K562 (cell line): ENCODE data around the gene DNAH1. TPM values are rescaled to one million over a fixed set of nuclear protein-coding genes. Genes with fewer than 3 reads are reported as not detected.

Source experiments
- ATAC-seq: fragments of 200-7000 bp; cut with Tn5 transposase; 3 replicates; pipeline ENCODE4 v1.9.1; 2020; ENCODE audit warnings: moderate library complexity
- BruUV-seq: library from RNA; stranded (reverse); fragments of 400-500 nt; replicated peaks from 2 replicates; lab custom pipeline; 2021; lab: Mats Ljungman, UMichigan
- CTCF ChIA-PET: fragments of 300-600 bp; formaldehyde crosslinking; extraction: SDS; loops from one replicate; lab custom pipeline; 2021; ENCODE audit warnings: low intra/inter-chr PET ratio; lab: Yijun Ruan, JAX
- POLR2A ChIA-PET: fragments of 300-600, 350-650 bp; sonication (Branson Sonifier 250); formaldehyde crosslinking; extraction: SDS; loops from one replicate; lab custom pipeline; 2021; ENCODE audit warnings: antibody characterized with exemption, inconsistent platforms; lab: Yijun Ruan, JAX
- DNase-seq, 4 experiments: peaks; one replicate each; pipeline versions ENCODE4 v3.0.0 to v3.0.0-alpha.2; 2011 to 2018; ENCODE audit warnings: low spot score in 3 of 4, mixed read lengths in 3 of 4; ENCODE audit errors: extremely low read depth in 1 of 4
- FAIRE-seq: peaks from 2 replicates; lab custom pipeline; 2011; peaks lifted over from hg19 to GRCh38; lab: Jason Lieb, UNC
- H2AFZ ChIP-seq: 2 replicates; pipeline ENCODE4 v1.6.0; 2011; ENCODE audit warnings: low read depth, low read length, control low read depth, inconsistent platforms
- H3K27ac ChIP-seq: fragments of 200-600 bp; 3 replicates; pipeline ENCODE4 v1.8.0; 2011; ENCODE audit warnings: low read depth, mild to moderate bottlenecking, control low read depth, inconsistent platforms, low read length, moderate library complexity, mixed read lengths; ENCODE audit errors: extremely low read depth
- H3K27me3 ChIP-seq, 2 experiments: fragments of 300-600 bp in 1 of 2; 2 replicates in 1 of 2; 3 replicates in 1 of 2; pipeline versions ENCODE4 v1.6.0 to v1.8.0; 2011; ENCODE audit warnings: inconsistent platforms in 2 of 2, low read length in 2 of 2, mild to moderate bottlenecking in 1 of 2, mixed read lengths in 1 of 2, moderate library complexity in 1 of 2; ENCODE audit not compliant: control insufficient read depth in 2 of 2, insufficient read depth in 2 of 2
- H3K36me3 ChIP-seq: fragments of 300-600 bp; 3 replicates; pipeline ENCODE4 v1.8.0; 2011; ENCODE audit warnings: mild to moderate bottlenecking, low read length, inconsistent platforms; ENCODE audit not compliant: control insufficient read depth, insufficient read depth
- H3K4me1 ChIP-seq, 2 experiments: fragments of 200-600 bp in 1 of 2; replicated peaks in 1 of 2; 2 replicates in 1 of 2; 3 replicates in 1 of 2; pipeline versions ENCODE4 v1.5.1 to v1.8.0; 2011; ENCODE audit warnings: inconsistent platforms in 2 of 2, low read length in 2 of 2, mild to moderate bottlenecking in 1 of 2, mixed read lengths in 1 of 2, moderate library complexity in 1 of 2; ENCODE audit not compliant: control insufficient read depth in 2 of 2, insufficient read depth in 2 of 2
- H3K4me2 ChIP-seq: 2 replicates; pipeline ENCODE4 v1.6.1; 2011; ENCODE audit warnings: low read length, control low read depth, inconsistent platforms, mixed read lengths; ENCODE audit not compliant: insufficient read depth
- H3K4me3 ChIP-seq: fragments of 200-600 bp; sonication (generic), shearing (Covaris generic); 2 replicates; pipeline ENCODE4 v1.5.1; 2016; ENCODE audit warnings: control low read depth, inconsistent platforms
- H3K79me2 ChIP-seq: fragments of 200-600 bp; 3 replicates; pipeline ENCODE4 v1.8.0; 2011; ENCODE audit warnings: low read length, inconsistent platforms; ENCODE audit not compliant: control insufficient read depth, insufficient read depth
- H3K9ac ChIP-seq, 2 experiments: 2 replicates each; pipeline versions ENCODE4 v1.6.0 to v1.6.1; 2011; ENCODE audit warnings: low read depth in 2 of 2, low read length in 2 of 2, control low read depth in 1 of 2, inconsistent platforms in 1 of 2, mild to moderate bottlenecking in 1 of 2, mixed read lengths in 1 of 2; ENCODE audit not compliant: insufficient read depth in 1 of 2
- H3K9me1 ChIP-seq: one replicate; pipeline ENCODE4 v1.6.0; 2011; ENCODE audit warnings: inconsistent platforms, mild to moderate bottlenecking, low read length, moderate library complexity; ENCODE audit not compliant: control insufficient read depth, insufficient read depth
- H3K9me3 ChIP-seq: replicated peaks from 2 replicates; pipeline ENCODE4 v1.5.1; 2011; ENCODE audit warnings: low read depth, low read length, inconsistent platforms; ENCODE audit not compliant: control insufficient read depth, insufficient read depth
- H4K20me1 ChIP-seq: replicated peaks from 2 replicates; pipeline ENCODE4 v1.6.1; 2011; ENCODE audit warnings: low read length, inconsistent platforms, mixed read lengths; ENCODE audit not compliant: control insufficient read depth, insufficient read depth
- CBFA2T3 ChIP-seq: fragments of 450-650 bp; IDR thresholded peaks from 2 replicates; pipeline ENCODE4 v1.6.1; 2017
- EP400 ChIP-seq: fragments of 450-650 bp; IDR thresholded peaks from 2 replicates; pipeline ENCODE4 v1.6.1; 2017; ENCODE audit warnings: antibody characterized with exemption, mild to moderate bottlenecking, moderate library complexity
- IRF2 ChIP-seq: sonication (generic); formaldehyde crosslinking; IDR thresholded peaks from 2 replicates; pipeline ENCODE4 v1.8.1; 2022; ENCODE audit warnings: mild to moderate bottlenecking, missing genetic modification reagents
- MECOM ChIP-seq: fragments of 250-450 bp; sonication (Bioruptor Pico); IDR thresholded peaks from 2 replicates; pipeline ENCODE4 v1.8.0; 2022; ENCODE audit warnings: inconsistent platforms
- NFIX ChIP-seq: fragments of 250-450 bp; sonication (Bioruptor Pico); IDR thresholded peaks from 2 replicates; pipeline ENCODE4 v1.4.0; 2020; ENCODE audit warnings: low read depth, mild to moderate bottlenecking, moderate library complexity
- NR2C2 ChIP-seq, 2 experiments: fragments of 200-800 bp in 1 of 2; sonication (Bioruptor generic) in 1 of 2; sonication (generic) in 1 of 2; formaldehyde crosslinking in 1 of 2; IDR thresholded peaks; 2 replicates each; pipeline versions ENCODE4 v1.6.1 to v1.8.0; 2016 to 2022; ENCODE audit warnings: mild to moderate bottlenecking in 1 of 2, missing compliant biosample characterization in 1 of 2, missing genetic modification characterization in 1 of 2, missing genetic modification reagents in 1 of 2
- NR2F6 ChIP-seq: fragments of 450-650 bp; formaldehyde crosslinking; IDR thresholded peaks from 2 replicates; pipeline ENCODE4 v1.4.0; 2020; ENCODE audit warnings: mild to moderate bottlenecking
- NUFIP1 ChIP-seq: fragments of 450-650 bp; IDR thresholded peaks from 2 replicates; pipeline ENCODE4 v1.6.1; 2018; ENCODE audit not compliant: partially characterized antibody
- PTTG1 ChIP-seq: fragments of 450-650 bp; IDR thresholded peaks from 2 replicates; pipeline ENCODE4 v1.6.1; 2016; ENCODE audit warnings: low read depth, mild to moderate bottlenecking, missing genetic modification characterization, missing compliant biosample characterization
- RFX5 ChIP-seq: IDR thresholded peaks from 2 replicates; pipeline ENCODE4 v1.6.1; 2011; ENCODE audit warnings: low read depth, mild to moderate bottlenecking, improper control_type of control experiment, low read length
- ZBTB8A ChIP-seq: fragments of 450-650 bp; IDR thresholded peaks from 2 replicates; pipeline ENCODE4 v1.6.1; 2018; ENCODE audit warnings: mild to moderate bottlenecking, moderate library complexity; ENCODE audit not compliant: partially characterized antibody
- ZNF212 ChIP-seq: fragments of 450-650 bp; formaldehyde crosslinking; IDR thresholded peaks from 2 replicates; pipeline ENCODE4 v1.4.0; 2020; ENCODE audit warnings: mild to moderate bottlenecking
- ZNF436 ChIP-seq: fragments of 250-450, 450-650 bp; sonication (Bioruptor Pico); formaldehyde crosslinking; IDR thresholded peaks from 2 replicates; pipeline ENCODE4 v1.7.0; 2020; ENCODE audit warnings: mild to moderate bottlenecking
- ZNF518B ChIP-seq: fragments of 250-450 bp; sonication (Bioruptor Pico); IDR thresholded peaks from 2 replicates; pipeline ENCODE4 v1.5.0; 2021; ENCODE audit warnings: mild to moderate bottlenecking, moderate library complexity
- WGBS: fragments of 100-300 bp; shearing (Covaris generic); methylation state at CpG from one replicate; pipeline ENCODE4 v1.1.6; 2016; ENCODE audit warnings: low coverage, mixed read lengths; ENCODE audit not compliant: insufficient coverage; ENCODE audit errors: missing lambda C conversion rate; 5-methylcytosine and 5-hydroxymethylcytosine counted together
- in situ Hi-C: fragments of 300-500 bp; cut with MboI; formaldehyde crosslinking; loops from 4 replicates; pipeline ENCODE4 v1.15.0; 2018; ENCODE audit warnings: inconsistent platforms, mixed read lengths
- intact Hi-C: fragments of 100-400 bp; cut with micrococcal nuclease; formaldehyde crosslinking; loops from 2 replicates; pipeline ENCODE4 v1.14.2; 2022
- polyA plus RNA-seq, 8 experiments: library from polyadenylated mRNA; depleted of rRNA in 4 of 8; stranded (reverse) in 5 of 8; unstranded in 3 of 8; fragments of >200 nt; fragmentation: Nextera tagmentation in 2 of 8; fragmentation: Illumina TruSeq in 1 of 8; extraction: Ambion mirVana in 2 of 8; extraction: Trizol in 1 of 8; gene quantifications; 2 replicates each; pipeline versions ENCODE4 v1.2.1 to v1.2.3, GENCODE V29; 2011 to 2014; ENCODE audit warnings: inconsistent platforms in 1 of 8, missing spikeins in 1 of 8
- total RNA-seq, 7 experiments: library from RNA; depleted of rRNA in 6 of 7; stranded (reverse); fragments of >200 nt in 6 of 7; fragmentation: Illumina TruSeq in 2 of 7; extraction: Trizol in 2 of 7; gene quantifications; 2 replicates each; pipeline versions ENCODE4 v1.2.1 to v1.2.3, GENCODE V29; 2011 to 2021; ENCODE audit warnings: low replicate concordance in 1 of 7

Gene DNAH1
- total and polyA plus RNA-seq, 9 of the 15 experiments (the other 6 are each of a cell fraction or from before 2014, with no cell fraction given) = 0.04 to 0.84 (median 0.50) TPM

DNA sequence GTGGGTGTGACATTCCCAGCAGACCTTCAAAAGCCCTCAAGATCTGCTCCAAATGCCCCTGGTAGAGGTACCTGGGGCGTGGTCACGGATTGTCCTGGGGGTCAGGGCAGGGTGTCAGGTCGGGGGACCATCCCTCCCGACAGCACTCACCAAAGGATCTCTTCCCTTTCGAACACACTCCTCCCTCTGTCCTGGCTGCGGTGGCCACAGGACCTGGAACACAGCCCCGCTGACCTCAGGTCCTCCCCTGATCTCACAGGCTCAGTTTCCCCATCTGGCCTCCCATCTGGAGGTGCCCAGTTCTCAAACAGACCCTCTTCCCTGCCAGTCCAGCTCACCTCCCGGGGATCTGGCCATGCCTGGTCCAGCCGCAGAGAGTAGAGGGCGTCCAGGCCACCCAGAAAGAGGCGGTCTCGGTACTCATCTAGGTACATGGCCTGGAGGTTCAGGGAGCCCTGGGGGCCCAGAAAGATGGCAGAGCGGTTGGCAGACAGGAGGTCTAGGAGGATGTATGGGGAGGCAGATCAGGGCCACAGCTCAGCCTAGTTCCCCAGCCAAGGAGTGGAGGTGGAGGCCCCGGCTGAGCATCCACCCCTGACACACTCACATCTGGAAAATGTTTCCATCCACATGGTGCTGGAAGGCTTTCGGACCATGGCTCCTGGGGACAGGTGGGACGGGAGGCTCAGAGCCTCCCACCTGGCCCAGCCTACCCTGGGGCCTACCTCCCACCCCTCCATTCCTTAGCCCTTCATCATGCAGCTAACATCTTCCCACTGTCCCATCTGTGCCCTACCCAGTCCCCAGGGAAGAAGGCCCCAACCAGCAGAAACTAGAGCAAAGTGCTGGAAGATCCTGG lies 126.5 kb downstream of the DNAH1 start:
- Histone ChIP-seq H3K27ac (no peak overlapping the region), H3K36me3 (no peaks in the 10 kb centered on the region), H3K9me3 (no peaks in the 10 kb centered on the region), H4K20me1 (no peaks in the 10 kb centered on the region), H3K4me1 (peaks cover 0 to 30% of the 10 kb centered on the region in 2 experiments; a peak in 2 of 5 replicates), H3K9ac (no peak overlapping the region), H3K4me3 (no peak overlapping the region), H3K27me3 (peaks cover 0 to 4% of the 10 kb centered on the region in 2 experiments; a peak in 1 of 5 replicates), H3K4me2 (no peak overlapping the region), H3K79me2 (no peaks in the 10 kb centered on the region), H2AFZ (no peak overlapping the region), H3K9me1 (no peaks in the 10 kb centered on the region)
- BruUV-seq = no TSS peak
- CTCF ChIA-PET = no interaction called here
- POLR2A ChIA-PET = interaction anchor here (0.7 kb wide), 1 partner anchor 165 kb away, joined by 5 read pairs; no protein-coding TSS in a partner anchor
- TF ChIP-seq ZBTB8A (no peak), IRF2 (CRISPR knock-in tag) (no peak), NFIX (CRISPR knock-in tag) (no peak), RFX5 (no peak), NR2F6 (CRISPR knock-in tag) (no peak), PTTG1 (tag) (no peak), NR2C2 (CRISPR knock-in tag; IDR thresholded peaks at IDR 0.05) (no peak), NR2C2 (tag; IDR thresholded peaks at IDR 0.05) (no peak), EP400 (no peak), ZNF212 (CRISPR knock-in tag) (no peak), NUFIP1 (no peak), CBFA2T3 (no peak), MECOM (CRISPR knock-in tag) (no peak), ZNF436 (no peak), ZNF518B (CRISPR knock-in tag) (no peak)
- DNase-seq (no peak), FAIRE-seq (no peak), ATAC-seq (no peak)
- in situ Hi-C loops = loop anchor here (10.0 kb wide), 1 partner anchor 148 kb away; no protein-coding TSS in a partner anchor
- 40% methylated on average over 9 of the region's 16 CpGs for WGBS
- intact Hi-C loops = no loop called here
